Epidermal melanocyte (primary cell): Measurements from ENCODE around the gene PATL2.
"Not testable (repeated sequence)": the region's sequence is repeated elsewhere in the genome, so short reads cannot be mapped to it uniquely, and the experiment has no call there.

Experiments
- DNase-seq: peaks from one replicate; pipeline ENCODE4 v3.0.0; 2011; ENCODE audit warnings: low spot score; ENCODE audit not compliant: insufficient read length

PATL2 gene

DNA sequence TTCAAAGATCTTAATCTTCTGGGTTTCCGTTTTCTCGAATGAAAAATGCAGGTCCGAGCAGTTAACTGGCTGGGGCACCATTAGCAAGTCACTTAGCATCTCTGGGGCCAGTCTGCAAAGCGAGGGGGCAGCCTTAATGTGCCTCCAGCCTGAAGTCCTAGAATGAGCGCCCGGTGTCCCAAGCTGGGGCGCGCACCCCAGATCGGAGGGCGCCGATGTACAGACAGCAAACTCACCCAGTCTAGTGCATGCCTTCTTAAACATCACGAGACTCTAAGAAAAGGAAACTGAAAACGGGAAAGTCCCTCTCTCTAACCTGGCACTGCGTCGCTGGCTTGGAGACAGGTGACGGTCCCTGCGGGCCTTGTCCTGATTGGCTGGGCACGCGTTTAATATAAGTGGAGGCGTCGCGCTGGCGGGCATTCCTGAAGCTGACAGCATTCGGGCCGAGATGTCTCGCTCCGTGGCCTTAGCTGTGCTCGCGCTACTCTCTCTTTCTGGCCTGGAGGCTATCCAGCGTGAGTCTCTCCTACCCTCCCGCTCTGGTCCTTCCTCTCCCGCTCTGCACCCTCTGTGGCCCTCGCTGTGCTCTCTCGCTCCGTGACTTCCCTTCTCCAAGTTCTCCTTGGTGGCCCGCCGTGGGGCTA, at the start of gene PATL2, which contains the start of gene B2M:
Gene PATL2 (minus strand): TSS at position 228 of the 647 bp plus-strand sequence. CDS start 34,833 bp downstream, outside the sequence.
Gene B2M (plus strand): TSS at position 422 of the 647 bp plus-strand sequence. CDS start 30 bp downstream, at position 452.
- DNase-seq = peak; percentile 77

DNA sequence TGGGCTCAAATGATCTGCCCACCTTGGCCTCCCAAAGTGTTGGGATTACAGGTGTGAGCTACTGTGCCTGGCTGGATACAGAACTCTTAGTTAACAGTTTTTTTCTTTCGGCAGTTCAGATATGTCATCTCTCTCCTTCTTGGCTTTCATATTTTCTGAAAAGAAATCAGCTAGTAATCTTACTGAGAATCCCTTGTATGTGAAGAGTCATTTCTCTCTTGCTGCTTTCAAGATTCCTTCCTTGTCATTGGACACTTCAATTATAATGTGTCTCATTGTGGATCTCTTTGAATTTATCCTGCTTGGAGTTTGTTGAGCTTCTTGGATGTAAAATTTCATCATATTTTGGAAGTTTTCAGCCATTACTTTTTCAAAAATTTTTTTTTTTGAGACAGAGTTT, 42.2 kb upstream of the PATL2 start:
- DNase-seq = no peak

DNA sequence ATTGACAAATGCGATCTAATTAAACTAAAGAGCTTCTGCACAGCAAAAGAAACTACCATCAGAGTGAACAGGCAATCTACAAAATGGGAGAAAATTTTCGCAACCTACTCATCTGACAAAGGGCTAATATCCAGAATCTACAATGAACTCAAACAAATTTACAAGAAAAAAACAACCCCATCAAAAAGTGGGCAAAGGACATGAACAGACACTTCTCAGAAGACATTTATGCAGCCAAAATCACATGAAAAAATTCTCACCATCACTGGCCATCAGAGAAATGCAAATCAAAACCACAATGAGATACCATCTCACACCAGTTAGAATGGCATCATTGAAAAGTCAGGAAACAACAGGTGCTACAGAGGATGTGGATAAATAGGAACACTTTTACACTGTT, 32.3 kb upstream of the PATL2 start:
- not testable (repeated sequence) for DNase-seq

DNA sequence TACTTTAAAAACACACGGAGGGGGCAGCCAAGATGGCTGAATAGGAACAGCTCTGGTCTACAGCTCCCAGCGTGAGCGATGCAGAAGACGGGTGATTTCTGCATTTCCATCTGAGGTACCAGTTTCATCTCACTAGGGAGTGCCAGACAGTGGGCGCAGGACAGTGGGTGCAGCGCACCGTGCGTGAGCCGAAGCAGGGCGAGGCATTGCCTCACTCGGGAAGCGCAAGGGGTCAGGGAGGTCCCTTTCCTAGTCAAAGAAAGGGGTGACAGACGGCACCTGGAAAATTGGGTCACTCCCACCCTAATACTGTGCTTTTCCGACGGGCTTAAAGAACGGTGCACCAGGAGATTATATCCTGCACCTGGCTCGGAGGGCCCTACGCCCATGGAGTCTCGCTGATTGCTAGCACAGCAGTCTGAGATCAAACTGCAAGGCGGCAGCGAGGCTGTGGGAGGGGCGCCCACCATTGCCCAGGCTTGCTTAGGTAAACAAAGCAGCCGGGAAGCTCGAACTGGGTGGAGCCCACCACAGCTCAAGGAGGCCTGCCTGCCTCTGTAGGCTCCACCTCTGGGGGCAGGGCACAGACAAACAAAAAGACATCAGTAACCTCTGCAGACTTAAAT, 28.2 kb upstream of the PATL2 start:
- DNase-seq = not testable (repeated sequence)

DNA sequence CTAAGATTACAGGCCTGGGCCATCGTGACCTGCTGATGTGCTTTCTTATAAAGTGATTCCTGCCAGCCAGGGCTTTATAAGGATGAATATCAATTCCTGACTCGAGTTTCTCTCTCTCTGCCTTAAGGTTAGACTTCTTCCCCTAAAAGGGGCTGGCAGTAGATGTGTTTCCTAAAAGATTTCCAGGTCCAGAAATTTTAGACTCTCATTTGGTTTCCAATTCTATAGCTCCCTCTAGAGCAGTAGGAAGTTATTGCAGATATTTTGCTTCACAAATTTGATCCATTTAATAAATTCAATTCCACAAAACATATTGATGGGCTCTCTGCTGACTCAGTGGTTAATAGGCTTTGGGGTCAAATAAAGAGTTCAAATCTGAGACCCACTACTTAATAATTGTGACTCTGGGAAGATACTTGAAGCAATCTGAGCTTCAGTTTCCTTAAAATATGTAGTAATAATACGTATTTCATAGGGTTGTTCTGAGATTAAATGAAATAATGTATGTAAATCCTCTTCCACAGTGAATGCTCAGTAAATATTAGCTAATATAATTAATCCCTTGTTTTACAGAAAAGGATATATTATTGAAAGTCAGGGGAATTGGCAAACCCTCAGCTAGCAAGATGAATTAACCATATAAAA, 27.3 kb upstream of the PATL2 start:
- DNase-seq = peak; percentile 58

DNA sequence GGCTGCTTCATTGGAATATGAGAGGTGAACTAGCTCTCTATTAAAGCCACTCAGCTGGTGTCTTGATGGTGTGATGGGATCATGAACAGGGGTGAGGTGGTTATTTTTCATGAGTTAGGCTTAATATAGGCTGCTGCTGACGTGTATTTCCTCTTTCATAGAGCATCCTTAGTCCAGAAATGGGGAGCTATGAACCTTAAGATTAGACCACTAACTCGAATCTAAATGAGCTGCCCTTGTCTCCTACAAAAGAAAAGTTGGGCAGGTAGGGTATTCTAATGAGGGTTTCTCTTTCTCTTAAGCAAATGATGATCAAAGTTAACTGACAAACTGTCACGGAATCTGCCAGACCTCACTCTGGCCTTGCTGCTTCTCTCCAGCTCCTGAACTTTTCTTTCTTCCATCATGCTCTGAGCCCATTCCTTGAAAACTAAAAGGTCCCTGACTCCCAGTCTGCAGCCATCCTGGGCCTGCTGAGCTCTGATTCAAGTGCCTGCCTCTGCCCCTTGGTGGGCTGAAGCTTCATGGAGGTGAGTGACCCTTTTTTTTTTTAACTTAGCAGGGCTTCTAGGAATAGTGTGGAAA, 25.1 kb upstream of the PATL2 start, which contains the start of gene TRIM69:
Gene TRIM69 (plus strand): TSS at position 348 of the 585 bp plus-strand sequence. CDS start 177 bp downstream, at position 525.
- DNase-seq = no peak

DNA sequence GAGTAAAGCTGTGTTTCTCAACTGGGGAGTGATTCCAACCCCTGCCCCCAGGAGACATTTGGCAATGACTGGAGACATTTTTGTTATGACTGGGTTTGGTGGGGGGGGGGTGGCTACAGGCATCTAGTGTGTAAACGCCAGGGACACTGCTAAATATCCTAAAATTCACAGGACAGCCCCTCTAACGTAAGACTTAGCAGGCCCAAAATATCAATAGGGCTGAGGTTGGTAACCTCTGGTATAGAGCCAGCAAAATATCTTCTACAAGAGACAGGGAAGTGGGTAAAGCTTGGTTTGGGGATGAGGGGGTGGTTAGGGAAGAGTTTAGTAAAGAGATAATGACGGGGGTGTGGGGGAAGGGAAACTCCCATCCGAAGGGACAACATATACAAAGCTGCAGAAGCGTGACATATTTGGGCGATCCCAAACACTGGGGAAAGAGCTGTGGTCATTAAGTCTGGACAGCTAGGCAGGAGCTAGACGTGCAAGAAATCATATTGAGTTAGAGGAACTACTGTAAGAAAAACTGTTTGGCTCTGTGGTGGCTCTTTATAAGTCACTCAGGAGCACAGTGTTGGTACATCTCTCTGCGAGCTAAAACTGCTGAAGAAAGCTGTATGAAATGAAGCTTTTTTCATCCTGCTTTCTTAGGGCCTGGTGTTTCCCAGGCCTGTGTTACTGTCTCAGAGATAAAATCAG, 24.5 kb upstream of the PATL2 start:
- no peak for DNase-seq

DNA sequence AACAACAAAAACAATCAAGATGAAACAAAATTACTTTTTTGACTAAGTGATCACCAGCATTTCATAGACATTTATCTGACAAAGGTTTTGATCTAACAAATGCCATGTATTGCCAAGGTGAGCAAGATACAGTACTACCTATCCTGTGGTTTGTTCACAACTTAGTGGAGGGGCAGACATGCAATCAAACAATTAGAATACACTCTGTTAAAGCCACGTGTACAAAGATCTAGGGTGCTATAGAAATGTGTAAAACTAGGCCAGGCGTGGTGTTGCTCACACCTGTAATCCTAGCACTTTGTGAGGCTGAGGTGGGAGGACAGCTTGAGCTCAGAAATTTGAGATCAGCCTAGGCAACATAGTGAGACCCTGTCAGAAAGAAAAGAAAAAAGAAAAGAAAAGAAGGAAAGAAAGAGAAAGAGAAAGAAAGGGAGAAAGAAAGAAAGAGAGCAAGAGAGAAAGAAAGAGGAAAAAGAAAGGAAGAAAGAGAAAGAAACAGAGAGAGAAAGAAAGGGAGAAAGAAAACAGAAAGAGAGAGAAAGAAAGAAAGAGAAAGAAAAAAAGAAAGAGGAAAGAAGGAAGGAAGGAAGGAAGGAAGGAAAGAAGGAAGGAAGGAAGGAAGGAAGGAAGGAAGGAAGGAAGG, 23.8 kb upstream of the PATL2 start:
- DNase-seq = no peak

DNA sequence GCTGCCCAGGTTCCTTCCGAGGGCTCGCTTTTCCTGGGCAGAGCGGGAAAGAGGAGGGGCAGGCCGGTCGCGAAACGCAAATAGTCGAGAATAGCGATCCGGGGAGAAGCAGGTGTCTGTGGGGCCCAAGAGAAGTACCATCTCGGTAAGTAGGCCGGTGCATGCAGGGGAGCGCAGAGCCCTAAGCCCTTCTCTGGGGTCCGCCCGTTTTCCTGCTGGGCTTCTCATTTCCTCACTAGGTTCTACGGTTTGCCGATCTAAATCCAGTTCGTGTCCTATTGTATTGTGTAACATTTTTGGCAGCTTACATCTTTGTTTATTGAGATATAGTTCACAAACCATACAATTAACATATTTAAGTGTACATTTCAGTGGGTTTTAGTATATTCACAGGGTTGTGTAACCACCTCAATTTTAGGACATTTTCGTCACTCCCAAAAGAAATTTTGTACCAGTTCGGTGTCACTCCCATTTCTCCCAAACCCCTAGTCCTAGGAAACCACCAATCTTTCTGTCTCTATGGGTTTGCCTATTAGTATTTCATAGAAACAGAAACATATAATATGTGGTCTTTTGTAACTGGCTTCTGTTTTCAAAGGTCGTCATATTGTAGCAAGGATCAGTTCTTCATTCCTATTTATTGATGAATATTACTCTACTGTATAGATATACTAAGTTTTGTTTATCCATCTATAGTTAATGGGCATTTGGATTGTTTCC, 18.4 kb upstream of the PATL2 start:
- DNase-seq = no peak

DNA sequence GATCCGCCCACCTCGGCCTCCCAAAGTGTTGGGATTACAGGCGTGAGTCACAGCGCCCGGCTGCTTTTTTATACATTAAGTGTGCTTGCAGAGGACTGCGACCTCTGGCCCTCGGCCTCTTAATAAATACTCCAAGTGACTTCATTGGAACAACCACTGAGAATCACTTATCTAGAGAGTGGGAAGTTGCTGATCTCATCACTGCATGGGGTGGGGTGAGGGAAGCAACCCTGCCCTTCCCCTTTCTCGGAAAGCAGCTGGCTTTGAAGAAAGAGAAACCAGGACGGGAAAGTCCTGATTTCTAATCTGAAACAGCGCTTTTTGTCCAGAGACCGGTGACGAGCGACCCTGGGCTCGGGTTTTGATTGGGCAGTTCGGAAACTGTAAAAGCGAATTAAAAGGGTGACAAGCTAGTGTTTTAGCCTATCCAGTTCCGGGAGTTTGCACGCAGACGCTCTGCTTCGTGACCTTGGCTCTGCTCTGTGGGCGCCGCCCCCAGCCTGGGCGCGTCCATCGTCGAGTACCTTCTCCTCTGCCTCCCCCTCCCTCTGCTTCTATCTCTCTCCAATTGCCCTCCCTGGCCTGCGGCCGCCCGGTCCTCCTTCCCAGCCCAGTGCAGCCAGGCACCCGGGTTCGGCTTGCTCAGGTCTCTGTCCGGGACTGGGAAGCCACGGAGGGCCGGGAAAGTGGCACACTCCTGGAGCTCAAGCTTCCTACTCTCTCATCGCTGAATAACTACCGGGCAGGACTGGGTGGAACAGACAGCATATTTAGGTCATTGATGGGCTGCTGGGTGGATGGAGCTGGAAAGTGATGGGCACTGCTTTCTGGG, 17.7 kb upstream of the PATL2 start:
- DNase-seq = peak; percentile 85

DNA sequence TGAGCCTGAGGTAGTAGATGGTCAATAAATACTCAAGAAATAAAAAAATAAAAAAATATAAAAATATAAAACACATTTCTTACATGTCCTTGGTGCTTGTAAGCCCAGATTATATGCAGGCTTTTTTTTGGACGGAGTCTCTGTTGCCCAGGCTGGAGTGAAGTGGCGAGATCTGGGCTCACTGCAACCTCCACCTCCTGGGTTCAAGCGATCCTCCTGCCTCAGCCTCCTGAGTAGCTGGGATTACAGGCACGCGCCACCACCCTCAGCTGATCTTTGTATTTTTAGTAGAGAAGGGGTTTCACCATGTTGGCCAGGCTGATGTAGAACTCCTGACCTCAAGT, 17.1 kb upstream of the PATL2 start:
- not testable (repeated sequence) for DNase-seq

DNA sequence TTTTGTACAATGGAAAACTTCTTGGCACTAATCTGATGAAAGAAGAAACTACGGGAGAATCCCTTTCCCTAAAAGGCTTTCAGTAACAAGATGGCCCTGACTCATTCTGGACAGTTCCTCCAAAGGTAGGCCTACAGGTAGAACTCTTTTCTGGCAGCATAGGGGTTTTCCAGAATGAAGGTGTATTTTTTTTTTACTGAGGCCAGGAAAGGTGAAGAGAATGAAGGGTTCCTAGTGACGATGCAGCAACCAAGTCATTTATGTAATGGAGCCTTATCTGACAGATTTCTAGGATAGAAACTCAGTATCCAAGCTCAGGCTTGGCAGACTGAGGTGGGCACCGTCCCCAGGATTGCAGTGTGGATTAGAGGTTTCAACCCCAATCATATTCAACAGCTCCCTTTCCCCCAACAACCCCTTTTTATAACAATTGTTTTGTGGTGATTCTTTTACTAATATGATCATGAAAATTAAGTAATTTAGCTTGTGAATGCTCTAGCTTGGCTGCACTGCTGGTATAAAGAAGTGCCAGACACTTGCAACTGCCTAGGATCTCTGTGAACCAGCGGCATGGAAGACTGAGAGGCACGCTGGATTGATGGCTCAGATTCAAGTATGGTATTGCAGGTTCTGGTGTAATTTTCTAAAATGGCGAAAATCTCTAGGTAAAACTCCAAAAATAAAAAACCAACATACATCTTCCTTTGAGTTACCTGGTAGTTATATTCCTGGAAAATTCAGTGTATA, 16.5 kb upstream of the PATL2 start:
- DNase-seq = no peak

DNA sequence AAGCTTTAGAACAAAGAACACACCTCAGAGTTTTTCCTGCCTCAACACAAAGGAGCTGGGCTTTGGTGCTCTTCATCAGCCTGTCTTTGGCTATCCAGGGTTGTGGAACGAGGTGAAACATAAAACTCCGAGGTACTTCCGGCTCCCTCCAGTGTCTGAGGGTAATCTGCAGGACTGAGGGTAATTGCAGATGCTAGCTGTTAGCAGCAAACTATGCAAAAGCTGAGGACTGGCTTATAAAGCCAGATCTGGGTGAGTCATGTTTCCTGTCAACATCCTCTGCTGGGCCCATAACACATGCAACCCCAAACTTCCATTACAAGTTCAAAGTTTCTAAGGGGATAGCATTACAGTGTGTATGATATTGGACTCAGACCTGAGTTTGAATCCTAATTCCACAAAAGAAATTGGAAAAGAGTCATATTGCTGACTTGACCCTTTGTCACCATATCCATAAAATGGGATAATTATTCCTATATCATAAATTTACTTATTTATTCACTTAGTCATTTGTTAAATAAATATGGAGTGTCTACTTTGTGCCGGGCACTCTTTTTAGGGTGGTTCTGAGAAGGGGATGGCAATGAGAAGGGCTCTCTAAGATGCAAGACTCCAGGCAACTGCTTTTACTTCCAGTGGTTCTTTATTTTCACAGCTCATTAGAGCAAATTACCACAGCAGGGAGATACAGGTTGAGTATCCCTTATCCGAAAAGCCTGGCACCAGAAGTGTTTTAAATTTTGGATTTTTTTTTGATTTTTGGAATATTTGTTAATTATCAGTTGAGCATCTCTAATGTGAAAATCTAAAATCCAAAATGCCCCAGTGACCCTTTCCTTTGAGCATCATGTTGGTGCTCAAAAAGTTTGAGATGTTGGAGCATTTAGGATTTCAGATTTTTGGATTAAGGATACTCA, 15.7 kb upstream of the PATL2 start:
- peak; percentile 29 for DNase-seq

DNA sequence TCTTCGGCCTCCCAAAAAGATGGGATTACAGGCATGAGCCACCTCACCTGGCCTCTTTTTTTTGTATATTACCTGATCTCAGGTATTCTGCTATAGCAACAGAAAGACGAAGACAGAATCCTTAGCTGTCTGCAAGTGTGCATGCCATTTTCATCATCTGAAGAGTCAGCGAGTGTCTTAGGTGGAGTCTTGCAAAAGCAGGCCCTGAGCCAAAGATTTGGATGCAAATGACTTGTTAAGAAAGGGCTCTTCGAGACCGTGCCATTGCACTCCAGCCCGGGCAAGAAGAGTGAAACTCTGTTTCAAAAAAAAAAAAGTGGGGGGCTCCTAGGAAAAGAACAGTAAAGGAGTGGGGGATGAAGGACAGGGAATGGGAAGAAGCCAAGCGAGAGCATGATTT, 15.0 kb upstream of the PATL2 start:
- DNase-seq = no peak

DNA sequence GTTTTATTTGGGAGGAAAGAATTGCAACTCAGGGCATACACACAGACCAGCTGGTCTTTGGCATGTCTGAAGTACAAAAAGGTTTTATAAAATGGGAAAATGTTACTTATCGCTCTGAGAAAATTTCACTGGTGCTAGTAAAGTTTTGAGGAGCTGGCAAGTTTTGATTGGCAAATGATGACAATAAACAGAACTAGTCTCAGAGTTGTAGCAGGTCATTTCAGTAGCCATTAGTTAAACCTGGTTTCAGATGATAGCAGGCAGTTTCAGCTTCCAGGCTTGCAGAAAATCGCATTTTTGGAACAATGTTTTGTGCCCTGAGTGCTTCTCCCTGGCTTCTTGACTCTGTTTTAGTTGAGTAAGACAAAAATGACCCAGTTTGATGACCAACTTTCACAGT, 10.9 kb upstream of the PATL2 start:
- no peak for DNase-seq

DNA sequence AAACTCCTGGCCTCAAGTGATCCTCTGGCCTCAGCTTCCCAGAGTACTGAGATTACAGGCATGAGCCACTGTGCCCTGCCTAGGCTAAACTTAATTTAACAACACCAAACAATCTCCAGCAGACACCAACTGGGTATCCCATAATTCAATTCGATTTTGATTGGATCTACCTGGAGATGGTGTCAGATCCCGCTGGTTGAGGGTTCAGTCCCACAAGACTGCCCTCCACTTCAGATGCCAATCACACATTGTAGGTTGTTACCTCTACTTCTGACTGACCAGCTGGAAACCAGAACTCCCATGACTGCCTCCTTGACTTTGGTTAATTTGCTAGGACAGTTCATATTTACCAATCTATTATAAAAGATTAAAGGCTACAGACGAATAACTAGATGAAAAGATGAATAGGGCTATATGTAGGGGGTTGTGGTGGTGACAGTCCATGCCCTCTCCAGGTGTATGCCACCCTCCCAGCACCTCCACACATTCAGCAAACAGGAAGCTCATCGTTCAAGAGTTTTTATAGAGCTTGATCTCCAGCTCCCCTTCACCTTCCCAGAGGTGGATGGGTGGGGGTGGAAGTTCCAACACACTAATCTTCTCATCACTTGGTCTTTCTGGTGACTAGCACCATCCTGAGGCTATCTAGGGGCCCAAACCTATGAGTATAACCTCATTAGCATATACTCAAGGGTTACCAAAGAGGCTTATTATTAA, 9.5 kb upstream of the PATL2 start:
- no peak for DNase-seq

DNA sequence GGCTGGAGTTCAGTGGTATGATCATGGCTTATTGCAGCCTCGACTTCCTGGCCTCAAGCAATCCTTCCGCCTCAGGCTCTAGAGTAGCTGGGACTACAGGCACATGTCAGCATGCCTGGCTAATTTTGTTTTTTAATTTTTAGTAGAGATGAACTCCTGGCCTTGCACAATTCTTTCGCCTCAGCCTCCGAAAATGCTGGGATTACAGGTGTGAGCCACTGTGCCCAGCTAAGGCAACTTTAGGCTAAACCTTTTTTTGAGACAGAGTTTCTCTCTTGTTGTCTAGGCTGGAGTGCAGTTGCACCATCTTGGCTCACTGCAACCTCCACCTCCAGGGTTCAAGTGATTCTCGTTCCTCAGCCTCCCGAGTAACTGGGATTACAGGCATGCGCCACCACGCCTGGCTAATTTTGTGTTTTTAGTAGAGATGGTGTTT, 8.9 kb upstream of the PATL2 start:
- not testable (repeated sequence) for DNase-seq
